ENCODE data around the gene GBF1. TPM values are rescaled to one million over a fixed set of nuclear protein-coding genes. Genes with fewer than 3 reads are reported as not detected.

The GBF1 gene
- polyA plus RNA-seq, 1 of the 3 experiments (the other 2 are of a cell fraction) = 12.3 TPM

GRCh38 chr10:102375867-102376266 lies 130.5 kb downstream of the GBF1 start:
- no peak for DNase-seq
- no peaks in the 10 kb centered on the region for H3K9me3 ChIP-seq
- H3K4me2 ChIP-seq = no peak overlapping the region
- H3F3A ChIP-seq (replicated peaks; ENCODE audit: insufficient read depth) = no peaks in the 10 kb centered on the region
- H3K9ac ChIP-seq = no peak overlapping the region
- H3K4me1 ChIP-seq (ENCODE audit: control insufficient read depth in 1 of 2, insufficient read depth in 2 of 2, low read depth in 1 of 2, low read length in 1 of 2) = no peaks in the 10 kb centered on the region
- TF ChIP-seq CHD2 (IDR thresholded peaks at IDR 0.05; ENCODE audit: low read length, partially characterized antibody) (no peak), TCF12 (IDR thresholded peaks at IDR 0.05) (no peak), JUND (IDR thresholded peaks at IDR 0.05) (no peak), FOXJ3 (CRISPR knock-in tag; IDR thresholded peaks at IDR 0.05) (no peak), SMC3 (IDR thresholded peaks at IDR 0.05; ENCODE audit: low read depth, low read length) (no peak), RCOR1 (IDR thresholded peaks at IDR 0.05; ENCODE audit: low read length) (no peak), USF1 (IDR thresholded peaks at IDR 0.05; ENCODE audit: borderline replicate concordance, low read depth) (no peak), TEAD4 (IDR thresholded peaks at IDR 0.05; ENCODE audit: borderline replicate concordance, insufficient read depth) (no peak), RAD21 (IDR thresholded peaks at IDR 0.05; ENCODE audit: low read length) (no peak), GABPA (IDR thresholded peaks at IDR 0.05; ENCODE audit: low read depth) (no peak)
- ChIA-PET CTCF (interaction anchor here (1.2 to 9.6 kb wide), 6 partner anchors 9 to 206 kb away, joined by 3 to 67 read pairs (median 10); no protein-coding TSS in a partner anchor), POLR2A (no interaction called here)
- H4K20me1 ChIP-seq (ENCODE audit: insufficient read depth) = no peaks in the 10 kb centered on the region
- no peaks in the 10 kb centered on the region for H3K27me3 ChIP-seq (ENCODE audit: insufficient read depth)
- no peak overlapping the region for H2AFZ ChIP-seq (ENCODE audit: low read depth)
- H3K36me3 ChIP-seq (replicated peaks in 1 of 2; ENCODE audit: control insufficient read depth in 1 of 2, insufficient read depth in 2 of 2, low read length in 1 of 2) = peaks cover 33 to 46% of the 10 kb centered on the region in 2 experiments
- H3K79me2 ChIP-seq (ENCODE audit: insufficient read depth) = no peaks in the 10 kb centered on the region
- H3K27ac ChIP-seq (ENCODE audit: low read depth in 2 of 2, low read length in 1 of 2) = no peak overlapping the region
- no peak overlapping the region for H3K4me3 ChIP-seq (ENCODE audit: low read depth in 2 of 2, low read length in 1 of 2)
- 100% methylated on average over 2 of the region's 2 CpGs for WGBS (ENCODE audit: low lambda C conversion rate)
- no peaks in the 10 kb centered on the region for H3K9me2 ChIP-seq

GRCh38 chr10:102376901-102377300 lies 131.6 kb downstream of the GBF1 start:
- no peak for DNase-seq
- Histone ChIP-seq H3K27ac (ENCODE audit: low read depth in 2 of 2, low read length in 1 of 2) (no peak overlapping the region), H3K4me3 (ENCODE audit: low read depth in 2 of 2, low read length in 1 of 2) (no peak overlapping the region), H2AFZ (ENCODE audit: low read depth) (no peak overlapping the region), H3K9me3 (no peaks in the 10 kb centered on the region), H4K20me1 (ENCODE audit: insufficient read depth) (no peaks in the 10 kb centered on the region), H3K9me2 (no peaks in the 10 kb centered on the region), H3K4me1 (ENCODE audit: control insufficient read depth in 1 of 2, insufficient read depth in 2 of 2, low read depth in 1 of 2, low read length in 1 of 2) (no peaks in the 10 kb centered on the region), H3K9ac (no peak overlapping the region), H3K27me3 (ENCODE audit: insufficient read depth) (no peaks in the 10 kb centered on the region), H3K36me3 (replicated peaks in 1 of 2; ENCODE audit: control insufficient read depth in 1 of 2, insufficient read depth in 2 of 2, low read length in 1 of 2) (peaks cover 24 to 45% of the 10 kb centered on the region in 2 experiments), H3F3A (replicated peaks; ENCODE audit: insufficient read depth) (no peaks in the 10 kb centered on the region), H3K4me2 (no peak overlapping the region), H3K79me2 (ENCODE audit: insufficient read depth) (no peaks in the 10 kb centered on the region)
- POLR2A ChIA-PET = no interaction called here
- TF ChIP-seq MAX (IDR thresholded peaks at IDR 0.05; ENCODE audit: low read depth) (no peak), EP300 (IDR thresholded peaks at IDR 0.05; ENCODE audit: borderline replicate concordance in 1 of 2, low read depth in 1 of 2, low read length in 1 of 2) (no peak), TAF1 (IDR thresholded peaks at IDR 0.05; ENCODE audit: borderline replicate concordance, low read depth, low read length) (no peak), JUND (IDR thresholded peaks at IDR 0.05) (no peak), YY1 (IDR thresholded peaks at IDR 0.05; ENCODE audit: low read depth) (no peak), PBX3 (IDR thresholded peaks at IDR 0.05) (no peak), USF2 (IDR thresholded peaks at IDR 0.05; ENCODE audit: borderline replicate concordance, low read depth, low read length) (no peak), SMC3 (IDR thresholded peaks at IDR 0.05; ENCODE audit: low read depth, low read length) (no peak), GABPA (IDR thresholded peaks at IDR 0.05; ENCODE audit: low read depth) (no peak), ZBTB33 (IDR thresholded peaks at IDR 0.05; ENCODE audit: borderline replicate concordance, low read depth) (no peak), POLR2AphosphoS5 (IDR thresholded peaks at IDR 0.05; ENCODE audit: low read depth, low read length) (no peak)
- CTCF ChIA-PET = interaction anchor here (1.1 to 9.6 kb wide), 6 partner anchors 17 to 208 kb away, joined by 4 to 77 read pairs (median 12); no protein-coding TSS in a partner anchor
- 93% methylated on average over 11 of the region's 12 CpGs for WGBS (ENCODE audit: low lambda C conversion rate)
